HFFc6 (cell line): ENCODE results near the gene ADAMTS17. TPM values are rescaled to one million over a fixed set of nuclear protein-coding genes. Genes with fewer than 3 reads are reported as not detected.

Source experiments
- DNase-seq: peaks from one replicate; pipeline ENCODE4 v3.0.0-alpha.2; 2018
- H3K27ac Mint-ChIP-seq: 2 replicates; pipeline ENCODE4 v1.8.0; 2020; ENCODE audit warnings: mild to moderate bottlenecking, mixed read lengths
- H3K27me3 Mint-ChIP-seq: 2 replicates; pipeline ENCODE4 v1.8.0; 2021; ENCODE audit warnings: mild to moderate bottlenecking, moderate library complexity, mixed read lengths; ENCODE audit not compliant: insufficient read depth
- H3K36me3 Mint-ChIP-seq: 2 replicates; pipeline ENCODE4 v1.8.0; 2021; ENCODE audit warnings: low read depth, mixed read lengths
- H3K4me1 Mint-ChIP-seq: 2 replicates; pipeline ENCODE4 v1.8.0; 2020; ENCODE audit warnings: low read depth, mixed read lengths
- H3K4me3 Mint-ChIP-seq: 2 replicates; pipeline ENCODE4 v1.8.0; 2020; ENCODE audit warnings: mild to moderate bottlenecking, moderate library complexity, mixed read lengths
- H3K9me3 Mint-ChIP-seq: 2 replicates; pipeline ENCODE4 v1.8.0; 2020; ENCODE audit warnings: mild to moderate bottlenecking, mixed read lengths
- CTCF ChIP-seq: fragments of 200-600 bp; sonication (generic); IDR thresholded peaks from 2 replicates; pipeline ENCODE4 v1.5.0; 2021; ENCODE audit warnings: antibody characterized with exemption, mild to moderate bottlenecking
- total RNA-seq, 6 experiments: library from RNA; stranded (reverse); fragmentation: NEBNext Ultra II Directional; extraction: Animal tissue kit (Norgen Biotek cat#: 25700); gene quantifications; 2 replicates in 1 of 6; 3 replicates in 5 of 6; pipeline ENCODE4 v1.2.3, GENCODE V29; 2021

The ADAMTS17 gene
- total RNA-seq, 6 experiments from 2014 or later, result not detected

DNA sequence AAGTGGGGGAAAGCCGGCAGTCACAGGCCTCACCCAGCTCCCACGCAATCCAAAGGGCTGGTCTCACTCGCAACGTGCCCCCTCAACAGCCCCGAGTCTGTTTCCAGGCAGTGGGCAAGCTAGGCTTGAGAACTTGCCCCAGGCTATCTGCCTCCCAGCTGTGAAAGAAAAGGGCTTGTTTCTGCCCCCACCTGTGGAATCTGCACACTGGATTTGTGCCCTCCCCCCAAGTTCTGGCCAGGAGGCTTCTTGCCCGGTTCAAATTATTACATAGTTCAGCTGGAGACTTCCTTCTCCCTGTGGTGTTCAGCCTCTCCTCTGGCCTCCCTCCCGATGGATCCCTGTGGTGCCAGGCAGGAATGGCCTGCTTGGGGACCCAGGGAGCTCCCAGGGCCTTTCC lies 324.6 kb downstream of the ADAMTS17 start:
- H3K9me3 Mint-ChIP-seq, result peaks cover 49% of the 10 kb centered on the region
- no peak for TF ChIP-seq CTCF
- no peaks in the 10 kb centered on the region for H3K36me3 Mint-ChIP-seq
- no peak overlapping the region for H3K4me3 Mint-ChIP-seq
- DNase-seq, result no peak
- no peaks in the 10 kb centered on the region; the same call in 1 of the 2 replicates for H3K4me1 Mint-ChIP-seq
- H3K27ac Mint-ChIP-seq, result no peak overlapping the region
- H3K27me3 Mint-ChIP-seq, result no peaks in the 10 kb centered on the region; the same call in none of the 2 replicates

- Mint-ChIP-seq H3K27me3 (no peaks in the 10 kb centered on the region; the same call in none of the 2 replicates), H3K4me1 (no peaks in the 10 kb centered on the region; the same call in 1 of the 2 replicates), H3K27ac (no peak overlapping the region)
Observed at GRCh38 chr15:100016632-100017031, 325.1 kb downstream of the ADAMTS17 start.

DNA sequence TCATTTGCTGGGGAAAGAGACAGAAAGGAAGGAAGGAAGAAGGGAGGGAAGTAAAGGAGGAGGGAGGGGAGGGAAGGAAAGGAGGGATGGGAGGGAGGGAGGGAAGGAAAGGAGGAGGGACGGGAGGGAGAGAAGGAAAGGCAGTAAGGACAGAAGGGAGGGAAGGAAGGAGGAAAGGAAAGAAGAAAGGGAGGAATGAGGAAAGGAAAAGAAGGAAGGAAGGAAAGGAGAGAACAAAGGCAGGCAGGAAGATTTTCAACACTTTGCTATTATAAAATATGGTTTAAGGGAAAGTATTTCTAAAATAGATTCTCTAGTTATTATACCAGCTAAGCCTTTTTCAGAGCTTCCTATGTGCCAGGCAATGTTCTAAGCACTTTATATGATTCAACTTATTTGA lies 330.5 kb downstream of the ADAMTS17 start:
- Mint-ChIP-seq H3K4me1 (no peaks in the 10 kb centered on the region), H3K27ac (no peak overlapping the region), H3K9me3 (peaks cover 55% of the 10 kb centered on the region), H3K36me3 (no peaks in the 10 kb centered on the region), H3K4me3 (no peak overlapping the region), H3K27me3 (no peaks in the 10 kb centered on the region; the same call in 1 of the 2 replicates)
- TF ChIP-seq CTCF, result no peak
- no peak for DNase-seq

More at GRCh38 chr15:100016632-100017031, 325.1 kb downstream of the ADAMTS17 start:
- peaks cover 44% of the 10 kb centered on the region for H3K9me3 Mint-ChIP-seq
- H3K4me3 Mint-ChIP-seq, result no peak overlapping the region
- no peak for TF ChIP-seq CTCF
- DNase-seq, result no peak
- H3K36me3 Mint-ChIP-seq, result no peaks in the 10 kb centered on the region

GRCh38 chr15:100009372-100009771 lies 332.4 kb downstream of the ADAMTS17 start:
- H3K9me3 Mint-ChIP-seq, result peaks cover 54% of the 10 kb centered on the region
- TF ChIP-seq CTCF, result no peak
- H3K27me3 Mint-ChIP-seq, result no peaks in the 10 kb centered on the region
- no peak overlapping the region for H3K4me3 Mint-ChIP-seq
- no peaks in the 10 kb centered on the region for H3K36me3 Mint-ChIP-seq
- no peaks in the 10 kb centered on the region; the same call in 1 of the 2 replicates for H3K4me1 Mint-ChIP-seq
- DNase-seq, result no peak
- H3K27ac Mint-ChIP-seq, result no peak overlapping the region

GRCh38 chr15:100008258-100008657 lies 333.5 kb downstream of the ADAMTS17 start:
- peaks cover 57% of the 10 kb centered on the region for H3K9me3 Mint-ChIP-seq
- no peak for DNase-seq
- no peaks in the 10 kb centered on the region for H3K36me3 Mint-ChIP-seq
- H3K27ac Mint-ChIP-seq, result no peak overlapping the region
- TF ChIP-seq CTCF, result no peak
- no peaks in the 10 kb centered on the region; the same call in 1 of the 2 replicates for H3K4me1 Mint-ChIP-seq
- no peak overlapping the region for H3K4me3 Mint-ChIP-seq
- H3K27me3 Mint-ChIP-seq, result no peaks in the 10 kb centered on the region

GRCh38 chr15:100007609-100008008 lies 334.2 kb downstream of the ADAMTS17 start:
- no peak for TF ChIP-seq CTCF
- Mint-ChIP-seq H3K4me3 (no peak overlapping the region), H3K36me3 (no peaks in the 10 kb centered on the region), H3K27ac (no peak overlapping the region), H3K9me3 (peaks cover 59% of the 10 kb centered on the region), H3K27me3 (no peaks in the 10 kb centered on the region; the same call in 1 of the 2 replicates), H3K4me1 (no peaks in the 10 kb centered on the region; the same call in 1 of the 2 replicates)
- DNase-seq, result no peak
